Stimulated activated CD8-positive, alpha-beta memory T cell treated with anti-CD3 and anti-CD28 coated beads, Interleukin-4, amount 100 ng/mL, for 4 hours (primary cell): ENCODE results near the gene VPS35L.
"Not testable (repeated sequence)": the region's sequence is repeated elsewhere in the genome, so short reads cannot be mapped to it uniquely, and the experiment has no call there.

ENCODE experiments used
- DNase-seq, 2 donors: peaks; one replicate each; pipeline ENCODE4 v3.0.0-alpha.2; 2020; ENCODE audit warnings: low read depth in 2 of 2, low spot score in 1 of 2

VPS35L gene

GRCh38 chr16:19709381-19710136 lies 154.1 kb downstream of the VPS35L start:
- no peak for DNase-seq

GRCh38 chr16:19710191-19710908 lies 154.8 kb downstream of the VPS35L start:
- DNase-seq = no peak

DNA sequence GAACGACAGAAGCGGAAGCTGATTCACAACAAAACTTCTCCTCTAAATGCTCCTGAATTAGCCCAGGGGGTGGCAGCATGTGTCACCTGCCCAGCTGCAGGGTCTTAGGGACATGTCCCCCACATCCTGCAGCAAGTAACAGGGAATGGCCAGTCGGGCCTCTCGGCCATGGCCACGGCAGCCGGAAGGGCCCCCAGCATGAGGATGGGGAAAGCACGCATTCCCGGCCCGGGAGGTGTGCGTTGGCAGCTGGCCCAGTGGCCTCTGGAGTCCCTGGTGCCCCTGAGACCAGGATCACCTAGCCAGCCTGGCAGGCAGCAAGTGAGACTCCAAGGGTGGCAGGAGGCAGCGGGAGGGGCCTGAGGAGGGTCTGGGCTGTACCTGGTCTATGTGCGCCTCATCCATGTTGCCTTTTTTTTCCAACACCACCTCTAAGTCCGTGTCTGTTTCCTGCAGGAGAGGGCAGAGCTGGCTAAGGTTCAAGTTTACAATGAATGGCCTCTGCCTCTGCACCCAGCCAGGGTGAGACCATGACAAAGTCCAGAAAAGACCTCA lies 155.6 kb downstream of the VPS35L start:
- DNase-seq = no peak

GRCh38 chr16:19711643-19712042 lies 156.1 kb downstream of the VPS35L start:
- DNase-seq = no peak

DNA sequence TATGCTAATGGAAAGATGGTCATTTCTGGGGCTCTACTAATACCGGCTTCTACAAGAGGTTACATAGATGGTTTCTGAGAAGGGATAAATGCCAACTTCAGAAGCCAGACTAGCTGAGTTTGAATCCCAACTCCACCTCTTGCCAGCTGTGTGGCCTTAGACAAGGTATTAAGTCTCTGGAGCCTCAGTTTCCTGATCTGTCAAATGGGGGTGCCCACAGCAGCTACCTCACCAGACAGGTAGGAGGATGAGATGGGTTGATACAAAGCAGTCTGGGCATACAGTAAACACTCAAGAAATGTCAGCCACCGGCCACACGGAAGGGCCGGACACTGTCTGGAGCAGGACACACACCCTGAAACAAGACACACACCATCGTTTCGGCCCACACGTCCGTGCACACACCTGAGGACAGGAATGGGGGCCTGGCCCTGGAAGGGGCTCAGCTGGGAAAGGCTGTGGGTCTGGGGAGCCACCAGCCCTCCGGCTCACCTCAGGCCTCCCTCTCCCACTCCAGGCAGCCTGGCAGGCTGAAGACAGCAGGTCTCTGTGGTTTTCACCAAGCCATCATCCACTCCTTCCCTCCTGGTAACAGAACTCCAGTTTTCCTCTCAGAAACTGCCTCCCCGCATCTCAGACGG lies 157.0 kb downstream of the VPS35L start:
- DNase-seq = no peak

GRCh38 chr16:19713697-19714096 lies 158.2 kb downstream of the VPS35L start:
- no peak for DNase-seq

DNA sequence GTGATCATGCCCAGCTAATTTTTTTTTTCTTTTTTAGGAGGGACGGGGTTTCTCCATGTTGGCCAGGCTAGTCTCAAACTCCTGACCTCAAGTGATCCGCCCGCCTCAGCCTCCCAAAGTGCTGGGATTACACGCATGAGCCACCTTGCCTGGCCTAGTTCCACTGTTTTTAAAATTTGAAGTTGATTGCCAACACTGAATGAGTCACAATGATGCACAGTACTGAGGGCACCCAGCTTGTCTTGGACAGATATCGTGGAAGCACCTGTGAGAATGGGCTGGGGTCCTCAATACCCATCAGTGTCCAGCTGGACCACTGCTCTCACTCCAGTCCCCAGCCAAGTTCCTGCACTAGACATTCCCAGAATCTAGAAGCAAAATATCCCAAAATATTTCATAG lies 160.1 kb downstream of the VPS35L start:
- DNase-seq = no peak

GRCh38 chr16:19716183-19716582 lies 160.7 kb downstream of the VPS35L start:
- no peak for DNase-seq

- not testable (repeated sequence) for DNase-seq
Observed at GRCh38 chr16:19716728-19717127, 161.2 kb downstream of the VPS35L start.

- no peak for DNase-seq
Observed at GRCh38 chr16:19717314-19717713, 161.8 kb downstream of the VPS35L start.

DNA sequence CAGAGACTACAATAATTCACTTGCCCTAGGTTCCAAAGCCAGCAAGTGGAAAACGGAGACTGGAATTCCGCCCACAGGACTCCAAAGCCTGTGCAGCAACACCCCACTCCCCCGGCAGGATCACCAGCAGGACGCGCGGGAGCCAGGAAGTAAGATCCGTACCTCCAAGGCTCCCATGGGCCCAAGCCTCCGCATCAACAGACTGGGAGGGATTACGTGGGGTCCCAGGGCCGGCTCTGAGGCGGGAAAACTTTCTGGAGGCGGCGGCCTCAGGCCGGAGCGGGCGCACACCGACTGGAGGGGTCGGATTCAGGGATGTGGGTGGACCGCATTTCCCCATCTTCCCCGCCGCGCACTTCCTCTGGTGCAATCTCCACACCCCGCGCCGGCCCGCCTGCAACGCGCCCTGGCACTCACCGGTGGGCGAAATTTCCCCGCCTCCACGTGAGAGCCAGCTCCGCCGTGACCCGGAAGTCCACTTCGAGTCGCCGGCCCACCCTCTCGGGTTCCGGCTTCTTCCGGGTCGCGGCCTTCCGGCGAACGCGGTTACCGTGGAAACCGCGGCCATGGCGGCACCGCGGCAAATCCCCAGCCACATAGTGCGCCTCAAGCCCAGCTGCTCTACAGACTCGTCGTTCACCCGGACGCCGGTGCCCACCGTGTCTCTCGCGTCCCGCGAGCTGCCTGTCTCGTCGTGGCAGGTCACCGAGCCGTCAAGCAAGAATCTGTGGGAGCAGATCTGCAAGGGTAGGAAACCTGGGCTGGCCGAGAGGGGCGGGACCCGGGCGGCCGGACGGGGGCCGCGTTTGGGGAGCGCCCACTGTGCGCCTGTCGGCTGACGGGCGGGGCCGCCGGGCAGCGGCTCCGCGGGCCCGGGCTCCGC lies 162.5 kb downstream of the VPS35L start, which contains the start of the genes IQCK and KNOP1:
IQCK (plus strand) TSS at position 531 of the 883 bp plus-strand sequence; CDS start at position 567, 36 bp downstream.
KNOP1 (minus strand) TSS at position 487 of the 883 bp plus-strand sequence. CDS start 3,192 bp downstream, outside the sequence.
- DNase-seq = peak; percentile 75 to 81

- no peak for DNase-seq
Observed at GRCh38 chr16:19718624-19718965, 163.1 kb downstream of the VPS35L start.

DNA sequence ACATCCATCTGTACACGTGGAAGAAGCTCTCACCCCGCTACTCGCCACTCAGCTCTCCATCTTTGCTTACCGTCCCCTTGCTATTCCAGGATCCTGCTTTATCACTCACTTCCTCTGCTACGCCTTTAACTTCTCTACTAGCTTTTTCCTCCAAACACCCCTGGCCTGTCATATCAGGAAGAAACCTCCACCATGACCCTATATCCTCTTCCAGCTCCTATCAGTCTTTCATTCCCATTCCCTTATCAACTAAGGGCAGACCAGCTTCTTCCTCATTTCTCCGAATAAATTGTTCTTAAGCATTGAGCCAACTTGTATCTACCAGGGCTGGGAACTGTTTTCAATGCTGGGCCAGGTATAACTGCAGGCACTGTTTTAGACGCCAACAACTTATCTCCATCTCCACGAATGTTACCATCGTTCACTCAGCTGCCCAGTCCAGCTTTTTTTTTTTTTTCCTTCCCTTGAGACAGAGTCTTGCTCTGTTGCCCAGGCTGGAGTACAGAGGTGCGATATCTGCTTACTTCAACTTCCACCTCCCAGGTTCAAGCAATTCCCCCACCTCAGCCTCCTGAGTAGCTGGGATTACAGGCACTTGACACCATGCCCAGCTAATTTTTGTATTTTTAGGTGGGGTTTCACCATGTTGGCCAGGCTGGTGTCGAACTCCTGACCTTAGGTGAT lies 166.9 kb downstream of the VPS35L start:
- DNase-seq = no peak

DNA sequence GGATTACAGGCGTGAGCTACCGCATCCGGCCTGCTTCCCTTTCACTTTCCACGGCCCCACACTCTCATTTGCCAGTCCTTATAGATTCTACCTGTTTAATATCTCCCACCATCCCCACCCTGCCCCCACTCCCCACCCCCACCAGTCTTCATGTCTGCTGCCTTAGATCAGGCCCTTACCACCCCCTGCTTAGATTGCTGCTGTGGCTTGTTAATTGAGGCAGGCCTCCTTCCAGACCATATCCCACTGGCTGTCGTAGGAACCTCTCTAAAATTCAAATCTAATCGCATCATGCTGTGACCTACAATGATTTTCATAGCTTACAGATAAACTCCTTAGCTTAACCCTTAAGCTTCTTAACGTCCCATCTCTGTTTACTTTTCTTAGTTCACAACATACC lies 167.5 kb downstream of the VPS35L start:
- no peak for DNase-seq

DNA sequence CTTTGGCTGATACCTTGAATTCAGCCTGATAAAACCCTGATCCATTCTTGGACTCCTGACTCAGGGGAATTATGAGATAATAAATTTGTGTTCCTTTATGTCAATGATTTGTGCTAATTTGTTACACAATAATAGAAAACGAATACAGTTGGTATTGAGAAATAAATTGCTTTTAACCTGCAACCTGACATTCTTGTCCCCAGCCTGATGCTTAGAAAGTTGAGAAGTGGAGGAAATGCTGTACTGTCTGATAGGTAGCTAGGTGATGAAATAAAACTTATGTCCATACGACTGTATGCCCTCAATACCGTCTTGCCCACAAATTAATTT lies 173.1 kb downstream of the VPS35L start:
- no peak for DNase-seq

- no peak for DNase-seq
Observed at GRCh38 chr16:19733551-19733950, 178.0 kb downstream of the VPS35L start.

DNA sequence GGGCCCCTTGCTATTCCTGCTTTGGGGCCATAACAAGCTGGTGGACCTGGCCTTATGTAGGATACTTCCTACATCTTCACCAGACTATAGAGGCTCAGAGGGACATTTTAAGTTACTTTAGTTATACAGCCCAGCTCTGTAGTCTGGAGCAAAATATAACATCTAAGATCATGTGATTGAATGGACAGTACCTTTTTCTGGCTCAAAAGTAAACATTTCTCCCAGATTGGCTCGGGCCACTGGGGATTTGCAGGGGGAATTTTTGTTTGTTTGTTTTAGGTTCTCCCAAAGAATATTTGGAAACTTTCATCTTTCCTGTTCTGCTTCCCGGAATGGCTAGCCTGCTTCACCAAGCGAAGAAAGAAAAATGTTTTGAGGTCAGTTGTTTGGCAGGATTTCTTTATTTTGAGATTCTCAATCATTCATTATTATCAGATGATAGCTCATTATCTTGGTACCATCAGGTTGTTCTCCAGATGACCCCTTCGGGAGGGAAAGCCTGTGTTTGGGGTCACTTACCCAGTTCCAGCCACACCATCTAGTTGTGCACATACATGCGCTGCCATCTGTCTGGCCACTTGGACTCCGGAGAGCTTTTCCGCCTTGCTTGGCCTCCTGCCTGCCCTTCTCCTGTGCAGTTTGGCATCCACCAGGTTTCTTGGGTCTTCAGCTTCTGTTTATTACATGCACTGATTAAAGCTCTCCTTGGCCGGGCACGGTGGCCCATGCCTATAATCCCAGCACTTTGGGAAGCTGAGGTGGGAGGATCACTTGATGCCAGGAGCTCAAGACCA lies 179.8 kb downstream of the VPS35L start:
- no peak for DNase-seq

- DNase-seq = no peak
Observed at GRCh38 chr16:19737306-19738038, 182.0 kb downstream of the VPS35L start.

GRCh38 chr16:19741354-19741753 lies 185.9 kb downstream of the VPS35L start:
- DNase-seq = no peak
